BJ (cell line): ENCODE data around the gene FBXW2. TPM values are rescaled to one million over a fixed set of nuclear protein-coding genes. Genes with fewer than 3 reads are reported as not detected.
"Not testable (repeated sequence)": the region's sequence is repeated elsewhere in the genome, so short reads cannot be mapped to it uniquely, and the experiment has no call there.

Source experiments
- CTCF ChIA-PET: fragments of 350-600 bp; formaldehyde crosslinking; extraction: SDS; loops from one replicate; lab custom pipeline; 2021; ENCODE audit warnings: antibody characterized with exemption, inconsistent platforms; lab: Yijun Ruan, JAX
- POLR2A ChIA-PET: fragments of 300-600 bp; sonication (Branson Sonifier 250); formaldehyde crosslinking; extraction: SDS; loops from one replicate; lab custom pipeline; 2021; ENCODE audit warnings: antibody characterized with exemption; lab: Charles Lee
- DNase-seq: peaks from one replicate; pipeline ENCODE4 v3.0.0-alpha.2; 2011; ENCODE audit warnings: low read depth
- H3K27me3 ChIP-seq: 2 replicates; pipeline ENCODE4 v1.6.0; 2011; ENCODE audit warnings: low read length; ENCODE audit not compliant: control insufficient read depth, insufficient read depth
- H3K36me3 ChIP-seq: 2 replicates; pipeline ENCODE4 v1.5.1; 2011; ENCODE audit warnings: low read length; ENCODE audit not compliant: control insufficient read depth, insufficient read depth
- H3K4me3 ChIP-seq: 2 replicates; pipeline ENCODE4 v1.5.1; 2011; ENCODE audit warnings: low read depth, mild to moderate bottlenecking, control low read depth, low read length
- polyA plus RNA-seq: library from polyadenylated mRNA; depleted of rRNA; stranded (reverse); fragments of >200 nt; gene quantifications from 2 replicates; pipeline ENCODE4 v1.2.3, GENCODE V29; 2011
- TF ChIP-seq, protein P1 (sequence below): IDR thresholded peaks from 2 replicates; pipeline ENCODE4 v1.5.1; 2011; ENCODE audit warnings: low read depth, mild to moderate bottlenecking, control low read depth, inconsistent platforms, low read length, moderate library complexity; ENCODE audit not compliant: insufficient read depth

Gene FBXW2
- polyA plus RNA-seq, 1 experiment: 40.8 TPM

DNA sequence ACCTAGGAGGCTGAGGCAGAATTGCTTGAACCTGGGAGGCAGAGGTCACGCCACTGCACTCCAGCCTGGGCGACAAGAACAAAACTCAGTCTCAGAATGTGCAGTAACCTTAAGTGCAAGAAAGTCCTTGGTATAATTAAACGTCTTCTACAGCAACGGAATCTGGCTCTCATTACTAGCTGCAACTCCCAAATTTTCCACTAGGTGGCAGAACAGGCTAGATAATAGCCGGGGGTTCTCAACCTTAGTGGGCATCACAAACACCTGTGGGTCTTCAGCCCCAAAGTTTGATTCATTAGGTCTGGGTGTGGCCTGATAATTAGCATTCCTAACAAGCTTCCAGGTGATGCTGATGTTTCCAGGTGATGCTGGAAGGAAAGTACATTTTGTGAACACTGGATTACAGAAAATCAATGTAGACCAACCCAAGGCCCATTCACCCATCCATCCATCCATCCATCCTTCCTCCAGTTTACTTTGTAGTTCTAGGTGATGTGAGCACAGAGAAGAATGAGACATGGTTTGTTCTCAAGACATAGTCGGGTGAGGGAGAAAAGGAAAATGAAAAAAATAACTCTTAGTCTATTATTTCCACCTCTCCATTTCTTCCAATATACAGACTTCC, 37.3 kb downstream of the FBXW2 start:
- H3K4me3 ChIP-seq: no peak overlapping the region
- DNase-seq: no peak
- ChIA-PET POLR2A (no interaction called here), CTCF (interaction anchor here (0.7 to 4.7 kb wide), 39 partner anchors 10 to 648 kb away, joined by 3 to 46 read pairs (median 4); partner anchors contain the start of gene FBXW2)
- TF ChIP-seq, protein P1, sequence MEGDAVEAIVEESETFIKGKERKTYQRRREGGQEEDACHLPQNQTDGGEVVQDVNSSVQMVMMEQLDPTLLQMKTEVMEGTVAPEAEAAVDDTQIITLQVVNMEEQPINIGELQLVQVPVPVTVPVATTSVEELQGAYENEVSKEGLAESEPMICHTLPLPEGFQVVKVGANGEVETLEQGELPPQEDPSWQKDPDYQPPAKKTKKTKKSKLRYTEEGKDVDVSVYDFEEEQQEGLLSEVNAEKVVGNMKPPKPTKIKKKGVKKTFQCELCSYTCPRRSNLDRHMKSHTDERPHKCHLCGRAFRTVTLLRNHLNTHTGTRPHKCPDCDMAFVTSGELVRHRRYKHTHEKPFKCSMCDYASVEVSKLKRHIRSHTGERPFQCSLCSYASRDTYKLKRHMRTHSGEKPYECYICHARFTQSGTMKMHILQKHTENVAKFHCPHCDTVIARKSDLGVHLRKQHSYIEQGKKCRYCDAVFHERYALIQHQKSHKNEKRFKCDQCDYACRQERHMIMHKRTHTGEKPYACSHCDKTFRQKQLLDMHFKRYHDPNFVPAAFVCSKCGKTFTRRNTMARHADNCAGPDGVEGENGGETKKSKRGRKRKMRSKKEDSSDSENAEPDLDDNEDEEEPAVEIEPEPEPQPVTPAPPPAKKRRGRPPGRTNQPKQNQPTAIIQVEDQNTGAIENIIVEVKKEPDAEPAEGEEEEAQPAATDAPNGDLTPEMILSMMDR: peak; percentile 82
- H3K36me3 ChIP-seq: peaks cover 2% of the 10 kb centered on the region
- H3K27me3 ChIP-seq: no peaks in the 10 kb centered on the region

DNA sequence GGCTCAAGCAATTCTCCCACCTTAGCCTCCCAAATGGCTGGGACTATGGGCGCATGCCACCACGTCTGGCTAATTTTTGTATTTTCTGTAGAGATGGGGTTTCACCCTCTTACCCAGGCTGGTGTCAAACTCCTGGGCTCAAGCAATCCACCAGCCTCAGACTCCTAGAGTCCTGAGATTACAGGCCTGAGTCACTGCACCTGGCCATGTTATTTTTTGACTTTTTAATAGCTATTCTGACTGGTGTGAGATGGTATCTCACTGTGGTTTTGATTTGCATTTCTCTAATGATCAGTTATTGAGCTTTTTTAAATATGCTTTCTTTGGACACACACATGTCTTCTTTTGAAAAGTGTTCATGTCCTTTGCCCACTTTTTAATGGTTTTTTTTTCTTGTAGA, 38.2 kb downstream of the FBXW2 start:
- Histone ChIP-seq H3K27me3 (no peaks in the 10 kb centered on the region), H3K4me3 (no peak overlapping the region), H3K36me3 (peaks cover 2% of the 10 kb centered on the region)
- TF ChIP-seq, protein P1: no peak
- CTCF ChIA-PET: interaction anchor here (0.6 to 4.7 kb wide), 24 partner anchors 9 to 431 kb away, joined by 3 to 46 read pairs (median 6); no protein-coding TSS in a partner anchor
- no peak for DNase-seq
- POLR2A ChIA-PET: interaction anchor here (0.6 kb wide), 1 partner anchor 532 kb away, joined by 3 read pairs; no protein-coding TSS in a partner anchor

DNA sequence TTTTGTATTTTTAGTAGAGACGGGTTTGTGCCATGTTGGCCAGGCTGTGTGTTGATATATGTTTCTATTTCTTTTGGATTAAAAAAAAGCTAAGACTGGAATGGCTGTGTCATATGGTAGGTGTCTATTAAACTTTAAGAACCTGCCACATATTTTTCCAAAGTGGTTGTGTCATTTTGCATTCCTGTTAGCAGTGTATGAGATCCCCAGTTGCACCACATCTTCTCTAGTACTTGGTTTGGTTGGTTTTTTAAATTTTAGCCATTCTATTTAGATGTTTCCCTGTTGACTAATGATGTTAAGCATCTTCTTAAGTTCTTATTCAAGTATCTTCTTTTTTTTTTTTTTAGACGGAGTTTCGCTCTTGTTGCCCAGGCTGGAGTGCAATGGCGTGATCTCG, 42.8 kb downstream of the FBXW2 start:
- Histone ChIP-seq H3K4me3 (no peak overlapping the region), H3K27me3 (no peaks in the 10 kb centered on the region), H3K36me3 (no peaks in the 10 kb centered on the region)
- ChIA-PET CTCF (no interaction called here), POLR2A (no interaction called here)
- peak; percentile 25 for DNase-seq
- TF ChIP-seq, protein P1: no peak

DNA sequence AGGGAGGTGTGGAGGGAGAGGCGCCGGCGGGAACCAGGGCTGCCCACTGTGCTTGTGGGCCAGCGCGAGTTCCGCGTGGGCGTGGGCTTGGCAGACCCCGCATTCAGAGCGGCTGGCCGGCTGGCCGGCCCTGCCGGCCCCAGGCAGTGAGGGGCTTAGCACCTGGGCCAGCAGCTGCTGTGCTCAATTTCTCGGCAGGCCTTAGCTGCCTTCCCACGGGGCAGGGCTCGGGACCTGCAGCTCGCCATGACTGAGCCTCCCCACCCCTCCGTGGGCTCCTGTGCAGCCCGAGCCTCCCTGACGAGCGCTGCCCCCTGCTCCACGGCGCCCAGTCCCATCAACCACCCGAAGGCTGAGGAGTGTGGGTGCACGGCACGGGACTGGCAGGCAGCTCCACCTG, 46.9 kb downstream of the FBXW2 start:
- DNase-seq, POLR2A ChIA-PET, H3K4me3 ChIP-seq, H3K27me3 ChIP-seq, H3K36me3 ChIP-seq: not testable (repeated sequence)
- CTCF ChIA-PET: interaction anchor here (2.1 kb wide), 1 partner anchor 9 kb away, joined by 5 read pairs; no protein-coding TSS in a partner anchor

DNA sequence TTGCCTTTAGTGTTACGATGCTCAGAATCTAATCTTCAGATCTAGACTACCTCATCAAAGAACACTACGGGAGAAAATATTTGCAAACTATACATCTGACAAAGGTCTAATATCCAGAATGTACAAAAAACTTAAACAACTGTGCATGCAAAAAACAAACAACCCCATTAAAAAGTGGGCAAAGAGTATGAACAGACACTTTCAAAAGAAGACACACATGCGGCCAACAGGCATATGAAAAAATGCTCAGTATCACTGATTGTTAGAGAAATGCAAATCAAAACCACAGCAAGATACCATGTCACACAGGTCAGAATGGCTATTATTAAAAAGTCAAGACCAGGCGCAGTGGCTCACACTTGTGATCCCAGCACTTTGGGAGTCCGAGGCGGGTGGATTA, 47.9 kb downstream of the FBXW2 start:
- no peak for DNase-seq
- TF ChIP-seq, protein P1: no peak
- Histone ChIP-seq H3K36me3 (no peaks in the 10 kb centered on the region), H3K27me3 (no peaks in the 10 kb centered on the region; the same call in 1 of the 2 replicates), H3K4me3 (no peak overlapping the region)
- ChIA-PET POLR2A (no interaction called here), CTCF (interaction anchor here (1.1 to 2.3 kb wide), 3 partner anchors 10 to 15 kb away, joined by 3 to 5 read pairs (median 5); no protein-coding TSS in a partner anchor)
